LNCAP (cell line): ENCODE results near the gene EPHB2.

Experiments used
- CTCF ChIP-seq: fragments of 450-650 bp; IDR thresholded peaks from 2 replicates; pipeline ENCODE4 v1.5.1; 2017; ENCODE audit warnings: mild to moderate bottlenecking

The EPHB2 gene

GRCh38 chr1:22709891-22710700, 543 bp upstream of the EPHB2 start:
- no peak for TF ChIP-seq CTCF

- TF ChIP-seq CTCF: no peak
These were observed 432 bp downstream of the EPHB2 start for GRCh38 chr1:22711071-22711470.

GRCh38 chr1:22711591-22712501, 1.2 kb downstream of the EPHB2 start:
- no peak for TF ChIP-seq CTCF

GRCh38 chr1:22712502-22713271, 2.0 kb downstream of the EPHB2 start:
- no peak for TF ChIP-seq CTCF

- TF ChIP-seq CTCF: no peak
These were observed 3.8 kb downstream of the EPHB2 start for GRCh38 chr1:22714455-22714854.

- TF ChIP-seq CTCF: no peak
These were observed 6.6 kb downstream of the EPHB2 start for GRCh38 chr1:22717037-22717760.
